Vagina (tissue), 2 donors: Measurements from ENCODE around the gene SIRT2. TPM values are rescaled to one million over a fixed set of nuclear protein-coding genes. Genes with fewer than 3 reads are reported as not detected.
A peak's percentile ranks its signal among the peaks of the same experiment; 100 is the strongest.

Source experiments
- DNase-seq, 2 donors: peaks; one replicate each; pipeline ENCODE4 v3.0.0-alpha.2; 2017; ENCODE audit errors: extremely low spot score in 2 of 2
- H3K27ac ChIP-seq: fragments of 200-600 bp; sonication (generic); one replicate; pipeline ENCODE4 v1.5.1; 2019
- H3K27me3 ChIP-seq: fragments of 200-600 bp; sonication (generic); one replicate; pipeline ENCODE4 v1.5.1; 2019
- H3K36me3 ChIP-seq, 2 donors: fragments of 200-600 bp; sonication (generic); one replicate each; pipeline ENCODE4 v1.5.1; 2017 to 2019
- H3K4me1 ChIP-seq: fragments of 200-600 bp; sonication (generic); one replicate; pipeline ENCODE4 v1.5.1; 2019
- H3K4me3 ChIP-seq, 2 donors: fragments of 200-600 bp; sonication (generic); 1 replicate in 1 of 2; 2 replicates in 1 of 2; pipeline ENCODE4 v1.5.1; 2016 to 2019
- H3K9me3 ChIP-seq: fragments of 200-600 bp; sonication (generic); one replicate; pipeline ENCODE4 v1.5.1; 2019
- CTCF ChIP-seq, 3 experiments: fragments of 450-650 bp in 2 of 3; fragments of 200-600 bp in 1 of 3; sonication (generic) in 1 of 3; IDR thresholded peaks; one replicate each; pipeline ENCODE4 v1.5.1; 2017 to 2019; ENCODE audit warnings: antibody characterized with exemption in 3 of 3, mild to moderate bottlenecking in 2 of 3, moderate library complexity in 2 of 3
- POLR2A ChIP-seq, 2 donors: fragments of 450-650 bp; IDR thresholded peaks; one replicate each; pipeline ENCODE4 v1.6.1; 2017; ENCODE audit warnings: antibody characterized with exemption in 2 of 2, mild to moderate bottlenecking in 2 of 2, moderate library complexity in 2 of 2
- POLR2AphosphoS5 ChIP-seq, 2 donors: sonication (generic); formaldehyde crosslinking; IDR thresholded peaks; one replicate each; pipeline ENCODE4 v1.9.0; 2017; ENCODE audit warnings: antibody characterized with exemption in 2 of 2, mild to moderate bottlenecking in 2 of 2, low read depth in 1 of 2; ENCODE audit not compliant: insufficient read depth in 1 of 2
- intact Hi-C: fragments of 100-400 bp; cut with DNase I; formaldehyde crosslinking; loops from one replicate; pipeline ENCODE4 v1.15.1; 2023
- total RNA-seq: library from RNA; depleted of rRNA; stranded (reverse); fragments of >200 nt; gene quantifications from one replicate; pipeline ENCODE4 v1.2.3, GENCODE V29; 2016

SIRT2 gene
- total RNA-seq: 51.6 TPM

- peak within 1 kb of the TSS; percentile 93 for H3K27ac ChIP-seq
- intact Hi-C loops: no loop called here
- no peaks in the 10 kb centered on the region for H3K36me3 ChIP-seq
Measured at GRCh38 chr19:38899447-38900201, at the start of gene SIRT2, which contains the start of gene NFKBIB. TSS of gene SIRT2 (minus strand) at chr19:38899618. CDS start at chr19:38899521, 97 bp downstream. TSS of gene NFKBIB (plus strand) at chr19:38899969. CDS start at chr19:38900033, 64 bp downstream.

GRCh38 chr19:38946229-38947010 lies 47.0 kb upstream of the SIRT2 start:
- intact Hi-C loops: no loop called here
- Histone ChIP-seq H3K9me3 (no peaks in the 10 kb centered on the region), H3K27ac (no peak overlapping the region), H3K4me1 (peaks cover 11% of the 10 kb centered on the region), H3K36me3 (no peaks in the 10 kb centered on the region), H3K27me3 (no peaks in the 10 kb centered on the region), H3K4me3 (no peak overlapping the region)
- TF ChIP-seq POLR2AphosphoS5 (IDR thresholded peaks at IDR 0.05; ENCODE audit: insufficient read depth in 1 of 2, low read depth in 1 of 2): no peak
- TF ChIP-seq POLR2A (IDR thresholded peaks at IDR 0.05): no peak
- no peak for TF ChIP-seq CTCF (IDR thresholded peaks at IDR 0.05)
- DNase-seq: no peak

More at GRCh38 chr19:38899447-38900201, at the start of gene SIRT2, which contains the start of gene NFKBIB:
- TF ChIP-seq POLR2A (IDR thresholded peaks at IDR 0.05) (peak in 1 of 2 donors; percentile 67), CTCF (IDR thresholded peaks at IDR 0.05) (no peak), POLR2AphosphoS5 (IDR thresholded peaks at IDR 0.05; ENCODE audit: insufficient read depth in 1 of 2, low read depth in 1 of 2) (peak; percentile 95 to 98)
- Histone ChIP-seq H3K4me1 (peaks cover 35% of the 10 kb centered on the region), H3K9me3 (no peaks in the 10 kb centered on the region), H3K4me3 (peak within 1 kb of the TSS; percentile 66 to 96), H3K27me3 (no peaks in the 10 kb centered on the region)
- DNase-seq: peak; percentile 100

- Histone ChIP-seq H3K9me3 (no peaks in the 10 kb centered on the region), H3K36me3 (no peaks in the 10 kb centered on the region), H3K4me3 (no peak overlapping the region), H3K27me3 (no peaks in the 10 kb centered on the region), H3K27ac (no peak overlapping the region), H3K4me1 (peaks cover 11% of the 10 kb centered on the region)
- no peak for DNase-seq
- no peak for TF ChIP-seq POLR2AphosphoS5 (IDR thresholded peaks at IDR 0.05; ENCODE audit: insufficient read depth in 1 of 2, low read depth in 1 of 2)
- TF ChIP-seq POLR2A (IDR thresholded peaks at IDR 0.05): no peak
- TF ChIP-seq CTCF (IDR thresholded peaks at IDR 0.05): no peak
- intact Hi-C loops: no loop called here
Measured at GRCh38 chr19:38945562-38946228, 46.3 kb upstream of the SIRT2 start.

GRCh38 chr19:38944981-38945506 lies 45.6 kb upstream of the SIRT2 start:
- intact Hi-C loops: no loop called here

More at GRCh38 chr19:38944981-38945506, 45.6 kb upstream of the SIRT2 start:
- no peak for TF ChIP-seq CTCF (IDR thresholded peaks at IDR 0.05)
- no peak for TF ChIP-seq POLR2AphosphoS5 (IDR thresholded peaks at IDR 0.05; ENCODE audit: insufficient read depth in 1 of 2, low read depth in 1 of 2)
- no peak for TF ChIP-seq POLR2A (IDR thresholded peaks at IDR 0.05)
- Histone ChIP-seq H3K9me3 (no peaks in the 10 kb centered on the region), H3K4me3 (no peak overlapping the region), H3K4me1 (peaks cover 4% of the 10 kb centered on the region), H3K27ac (no peak overlapping the region), H3K27me3 (no peaks in the 10 kb centered on the region), H3K36me3 (no peaks in the 10 kb centered on the region)
- no peak for DNase-seq
